H1 (cell line): ENCODE data around the gene WNT9A. TPM values are rescaled to one million over a fixed set of nuclear protein-coding genes. Genes with fewer than 3 reads are reported as not detected.

Source experiments
- CTCF ChIA-PET: fragments of 300-600 bp; sonication (Branson Sonifier 250); formaldehyde crosslinking; loops from one replicate; lab custom pipeline; 2021; ENCODE audit not compliant: partially characterized antibody; lab: Charles Lee
- POLR2A ChIA-PET: fragments of 300-600 bp; sonication (Branson Sonifier 250); formaldehyde crosslinking; loops from one replicate; lab custom pipeline; 2021; ENCODE audit warnings: inconsistent platforms; ENCODE audit not compliant: partially characterized antibody; lab: Charles Lee
- DNase-seq, 2 experiments: peaks; one replicate each; pipeline versions ENCODE4 v3.0.0 to v3.0.0-alpha.2; 2010 to 2022; ENCODE audit warnings: low spot score in 2 of 2, low read depth in 1 of 2, mixed read lengths in 1 of 2
- FAIRE-seq: peaks from 2 replicates; lab custom pipeline; 2011; peaks lifted over from hg19 to GRCh38; lab: Jason Lieb, UNC
- H2AFZ ChIP-seq: 2 replicates; pipeline ENCODE4 v1.8.1; 2012; ENCODE audit warnings: low read length, inconsistent platforms
- H2AK5ac ChIP-seq: 2 replicates; pipeline ENCODE4 v1.6.1; 2013; ENCODE audit warnings: low read depth, low read length
- H2BK120ac ChIP-seq: replicated peaks from 2 replicates; pipeline ENCODE3; 2013; ENCODE audit warnings: low read depth, low read length, inconsistent platforms
- H2BK12ac ChIP-seq: 2 replicates; pipeline ENCODE4 v1.6.1; 2013; ENCODE audit warnings: low read depth, low read length
- H2BK15ac ChIP-seq: 2 replicates; pipeline ENCODE4 v1.6.1; 2013; ENCODE audit warnings: low read length
- H2BK20ac ChIP-seq: 2 replicates; pipeline ENCODE4 v1.6.1; 2013; ENCODE audit warnings: low read length
- H2BK5ac ChIP-seq: 2 replicates; pipeline ENCODE4 v1.6.1; 2013; ENCODE audit warnings: low read depth, low read length
- H3K14ac ChIP-seq: 2 replicates; pipeline ENCODE4 v1.6.1; 2013; ENCODE audit warnings: inconsistent platforms; ENCODE audit not compliant: insufficient read length
- H3K18ac ChIP-seq: 2 replicates; pipeline ENCODE4 v1.6.1; 2013; ENCODE audit warnings: low read length; ENCODE audit errors: extremely low read depth
- H3K23ac ChIP-seq: 2 replicates; pipeline ENCODE4 v1.6.1; 2013; ENCODE audit warnings: inconsistent platforms; ENCODE audit not compliant: insufficient read length
- H3K23me2 ChIP-seq: 2 replicates; pipeline ENCODE4 v1.6.1; 2013; ENCODE audit warnings: low read depth, low read length
- H3K27ac ChIP-seq: 2 replicates; pipeline ENCODE4 v1.6.1; 2011; ENCODE audit warnings: low read depth, low read length, inconsistent platforms
- H3K27me3 ChIP-seq, 4 experiments: replicated peaks in 1 of 4; 1 replicate in 1 of 4; 2 replicates in 3 of 4; pipeline versions ENCODE4 v1.6.1 to v1.8.1; 2011 to 2013; ENCODE audit warnings: low read length in 3 of 4, mild to moderate bottlenecking in 3 of 4, inconsistent platforms in 2 of 4, mixed read lengths in 2 of 4, moderate library complexity in 1 of 4; ENCODE audit not compliant: control insufficient read depth in 3 of 4, insufficient read depth in 3 of 4; ENCODE audit errors: extremely low read depth in 1 of 4
- H3K36me3 ChIP-seq, 4 experiments: 2 replicates each; pipeline versions ENCODE4 v1.6.1 to v1.8.1; 2011 to 2013; ENCODE audit warnings: mild to moderate bottlenecking in 4 of 4, low read length in 3 of 4, moderate library complexity in 2 of 4, control low read depth in 1 of 4, inconsistent platforms in 1 of 4; ENCODE audit not compliant: insufficient read depth in 4 of 4, control insufficient read depth in 2 of 4
- H3K4ac ChIP-seq: replicated peaks from 2 replicates; pipeline ENCODE3; 2013; ENCODE audit warnings: low read length, low read depth, mixed read lengths, inconsistent platforms; ENCODE audit not compliant: insufficient read length
- H3K4me1 ChIP-seq, 4 experiments: replicated peaks in 1 of 4; 1 replicate in 1 of 4; 2 replicates in 3 of 4; pipeline versions ENCODE4 v1.6.1 to v1.8.1; 2011 to 2013; ENCODE audit warnings: low read length in 3 of 4, inconsistent platforms in 2 of 4, mixed read lengths in 1 of 4; ENCODE audit not compliant: insufficient read depth in 4 of 4, control insufficient read depth in 3 of 4
- H3K4me2 ChIP-seq, 2 experiments: 2 replicates each; pipeline versions ENCODE4 v1.6.1 to v1.8.1; 2011 to 2013; ENCODE audit warnings: low read depth in 2 of 2, low read length in 2 of 2, control low read depth in 1 of 2, inconsistent platforms in 1 of 2, mild to moderate bottlenecking in 1 of 2; ENCODE audit not compliant: insufficient read depth in 1 of 2
- H3K4me3 ChIP-seq, 4 experiments: fragments of 200-600, 300-600 bp in 1 of 4; sonication (generic), shearing (Covaris generic), sonication (Bioruptor Twin) in 1 of 4; 2 replicates each; pipeline versions ENCODE4 v1.5.1 to v1.8.1; 2011 to 2016; ENCODE audit warnings: low read length in 4 of 4, low read depth in 3 of 4, control low read depth in 2 of 4, inconsistent platforms in 2 of 4, mild to moderate bottlenecking in 2 of 4, mixed read lengths in 1 of 4, moderate library complexity in 1 of 4; ENCODE audit not compliant: insufficient read depth in 2 of 4; ENCODE audit errors: extremely low read depth in 1 of 4
- H3K56ac ChIP-seq: replicated peaks from 2 replicates; pipeline ENCODE3; 2013; ENCODE audit warnings: low read depth, mild to moderate bottlenecking, mixed read lengths, low read length, inconsistent platforms; ENCODE audit not compliant: insufficient read length
- H3K79me1 ChIP-seq: 2 replicates; pipeline ENCODE4 v1.6.1; 2013; ENCODE audit warnings: low read depth, low read length, control low read depth
- H3K79me2 ChIP-seq, 2 experiments: 2 replicates each; pipeline versions ENCODE4 v1.6.1 to v1.8.1; 2012 to 2013; ENCODE audit warnings: low read length in 2 of 2, mild to moderate bottlenecking in 2 of 2, inconsistent platforms in 1 of 2; ENCODE audit not compliant: insufficient read depth in 2 of 2, control insufficient read depth in 1 of 2
- H3K9ac ChIP-seq, 4 experiments: replicated peaks in 1 of 4; 1 replicate in 1 of 4; 2 replicates in 3 of 4; pipeline versions ENCODE4 v1.6.1 to v1.8.1; 2011 to 2013; ENCODE audit warnings: low read depth in 3 of 4, low read length in 3 of 4, control low read depth in 2 of 4, mild to moderate bottlenecking in 2 of 4, moderate library complexity in 2 of 4, inconsistent platforms in 1 of 4; ENCODE audit errors: extremely low read depth in 1 of 4
- H3K9me3 ChIP-seq, 2 experiments: 2 replicates each; pipeline versions ENCODE4 v1.6.1 to v1.8.1; 2012 to 2013; ENCODE audit warnings: mild to moderate bottlenecking in 2 of 2, moderate library complexity in 2 of 2, control low read depth in 1 of 2, inconsistent platforms in 1 of 2, low read depth in 1 of 2, low read length in 1 of 2, mixed read lengths in 1 of 2; ENCODE audit not compliant: insufficient read depth in 2 of 2
- H4K20me1 ChIP-seq, 2 experiments: replicated peaks in 1 of 2; 2 replicates each; pipeline versions ENCODE3 to v1.8.1; 2011 to 2013; ENCODE audit warnings: inconsistent platforms in 2 of 2, low read length in 2 of 2, mild to moderate bottlenecking in 1 of 2; ENCODE audit not compliant: insufficient read depth in 2 of 2, control insufficient read depth in 1 of 2
- H4K5ac ChIP-seq: 2 replicates; pipeline ENCODE4 v1.6.1; 2013; ENCODE audit warnings: low read length, low read depth, mixed read lengths, inconsistent platforms; ENCODE audit not compliant: insufficient read length
- H4K8ac ChIP-seq: 2 replicates; pipeline ENCODE4 v1.8.0; 2013; ENCODE audit warnings: mild to moderate bottlenecking, moderate library complexity, low read length, inconsistent platforms; ENCODE audit not compliant: insufficient read depth; ENCODE audit errors: extremely low read depth
- H4K91ac ChIP-seq: replicated peaks from 2 replicates; pipeline ENCODE3; 2013; ENCODE audit warnings: low read length, mixed read lengths, inconsistent platforms; ENCODE audit not compliant: insufficient read length
- BCL11A ChIP-seq, 2 experiments: IDR thresholded peaks; one replicate each; pipeline ENCODE4 v1.6.1; 2011; ENCODE audit warnings: low read depth in 2 of 2, low read length in 2 of 2, mild to moderate bottlenecking in 2 of 2
- EZH2 ChIP-seq: fragments of 200-600 bp; sonication (generic); IDR thresholded peaks from 2 replicates; pipeline ENCODE4 v1.7.1; 2012; ENCODE audit warnings: low read depth, mild to moderate bottlenecking, moderate library complexity, low read length, inconsistent platforms; ENCODE audit not compliant: severe bottlenecking
- WGBS, 2 experiments: shearing (Covaris generic) in 1 of 2; methylation state at CpG; one replicate each; pipeline versions ENCODE4 v1.1.6 to v1.1.7; 2013 to 2015; ENCODE audit warnings: low lambda C conversion rate in 2 of 2, mixed read lengths in 2 of 2, inconsistent platforms in 1 of 2, low coverage in 1 of 2, missing lambda C conversion rate in 1 of 2; ENCODE audit not compliant: insufficient replicate concordance in 2 of 2, insufficient coverage in 1 of 2, insufficient read length in 1 of 2; ENCODE audit errors: extremely low coverage in 1 of 2, missing lambda C conversion rate in 1 of 2; 5-methylcytosine and 5-hydroxymethylcytosine counted together
- polyA plus RNA-seq, 7 experiments: library from polyadenylated mRNA; depleted of rRNA in 3 of 7; stranded (reverse) in 5 of 7; unstranded in 2 of 7; fragments of >200 nt in 5 of 7; fragments of 200-250 nt in 2 of 7; gene quantifications; 1 replicate in 5 of 7; 2 replicates in 1 of 7; 4 replicates in 1 of 7; pipeline versions ENCODE4 v1.2.1 to v1.2.3, GENCODE V29; 2011 to 2013; ENCODE audit warnings: missing spikeins in 2 of 7, mixed read lengths in 2 of 7
- total RNA-seq: library from RNA; stranded (reverse); fragmentation: NEBNext Ultra II Directional; extraction: Animal tissue kit (Norgen Biotek cat#: 25700); gene quantifications from 2 replicates; pipeline ENCODE4 v1.2.1, GENCODE V29; 2021

The WNT9A gene
- total and polyA plus RNA-seq, 2 of the 8 experiments (the other 6 are each of a cell fraction or from before 2014, with no cell fraction given) = 1.1 to 1.5 TPM

DNA sequence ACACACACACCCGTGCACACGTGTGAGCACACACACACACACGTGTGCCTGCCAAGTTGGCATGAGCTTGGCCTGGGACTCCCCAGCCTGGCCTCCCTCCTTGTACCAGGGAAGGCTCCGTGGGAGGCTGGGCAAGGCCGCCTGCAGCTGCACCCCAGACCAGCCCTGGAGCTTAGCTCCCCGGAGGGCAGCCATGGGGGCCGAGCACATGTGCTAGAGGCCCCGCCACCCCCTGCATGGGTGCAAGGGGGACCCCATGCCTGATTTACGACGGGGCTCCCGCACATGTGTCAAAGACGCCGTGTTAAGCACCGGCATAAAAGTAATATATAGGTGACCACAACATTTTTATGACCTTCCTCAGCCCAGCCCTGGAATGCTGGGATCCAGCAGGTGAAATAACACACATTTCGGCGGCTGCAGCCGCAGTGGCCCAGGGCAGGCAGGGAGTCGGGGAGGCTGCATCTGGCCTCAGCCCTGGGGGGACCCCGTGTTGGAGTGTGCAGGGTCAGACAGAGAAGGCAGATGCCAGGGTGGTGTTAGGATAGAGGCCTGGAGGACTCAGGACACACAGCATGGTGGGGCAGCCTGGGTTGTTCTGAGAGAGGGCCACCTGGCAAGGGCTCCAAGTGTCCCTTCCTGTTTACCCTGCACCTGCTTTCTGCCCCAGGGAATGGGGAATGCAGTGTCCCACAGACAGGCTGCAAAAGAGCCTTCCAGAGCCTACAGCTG, 56.3 kb downstream of the WNT9A start:
- Histone ChIP-seq H2AFZ (no peak overlapping the region), H4K8ac (peak overlapping the region; percentile 6), H3K27me3 (no peaks in the 10 kb centered on the region), H4K20me1 (no peaks in the 10 kb centered on the region), H3K9me3 (no peaks in the 10 kb centered on the region), H3K36me3 (no peaks in the 10 kb centered on the region), H3K4ac (peak overlapping the region; percentile 89), H2BK20ac (no peak overlapping the region; the same call in 1 of the 2 replicates), H2BK15ac (0 out of 2 replicates have a peak overlapping the region, but pooled peaks have one; percentile 81), H3K4me3 (no peak overlapping the region), H4K5ac (no peak overlapping the region), H3K23me2 (peaks cover 12% of the 10 kb centered on the region; the same call in 1 of the 2 replicates), H2BK120ac (no peak overlapping the region), H2BK5ac (peak overlapping the region; percentile 1; the same call in 1 of the 2 replicates), H2BK12ac (peak overlapping the region; percentile 94; the same call in 1 of the 2 replicates), H3K56ac (no peak overlapping the region), H3K27ac (no peak overlapping the region), H3K79me1 (no peaks in the 10 kb centered on the region), H3K23ac (no peak overlapping the region), H3K9ac (no peak overlapping the region), H4K91ac (peak overlapping the region; percentile 96), H3K79me2 (no peaks in the 10 kb centered on the region), H2AK5ac (peak overlapping the region; percentile 93; the same call in 1 of the 2 replicates), H3K14ac (no peak overlapping the region), H3K4me1 (peaks cover 0 to 26% (median 7%) of the 10 kb centered on the region in 4 experiments; a peak in 6 of 7 replicates), H3K18ac (no peak overlapping the region), H3K4me2 (no peak overlapping the region)
- peak in 1 of 2 experiments; percentile 43 for DNase-seq
- FAIRE-seq = no peak
- WGBS, 2 experiments = 91% methylated on average over 19 of the region's 19 CpGs; no CpG with 5 or more reads in 1 of the 2 experiments
- ChIA-PET CTCF (interaction anchor here (0.8 to 1.1 kb wide), 4 partner anchors 10 to 259 kb away, joined by 3 read pairs; no protein-coding TSS in a partner anchor), POLR2A (interaction anchor here (0.6 kb wide), 3 partner anchors 29 to 139 kb away, joined by 3 read pairs; no protein-coding TSS in a partner anchor)
- TF ChIP-seq EZH2 (no peak), BCL11A (IDR thresholded peaks at IDR 0.05; ENCODE audit: low read depth in 2 of 2, low read length in 2 of 2) (no peak)
